ENCODE measurements around the gene EXOC5. TPM values are rescaled to one million over a fixed set of nuclear protein-coding genes. Genes with fewer than 3 reads are reported as not detected.

The EXOC5 gene
- total and polyA plus RNA-seq, 8 donors = 6.5 to 51.8 (median 27.2) TPM

GRCh38 chr14:57314396-57315089 lies 45.8 kb upstream of the EXOC5 start:
- Histone ChIP-seq H3K27ac (no peak overlapping the region), H3K27me3 (peaks cover 0 to 9% (median 0%) of the 10 kb centered on the region in 3 donors), H3K4me1 (no peaks in the 10 kb centered on the region), H3K9me3 (no peaks in the 10 kb centered on the region), H3K4me3 (no peak overlapping the region), H3K36me3 (no peaks in the 10 kb centered on the region)
- no peak for TF ChIP-seq POLR2AphosphoS5 (IDR thresholded peaks at IDR 0.05)
- TF ChIP-seq EP300 (IDR thresholded peaks at IDR 0.05) = no peak
- TF ChIP-seq POLR2A (IDR thresholded peaks at IDR 0.05) = no peak
- no peak for TF ChIP-seq CTCF (IDR thresholded peaks at IDR 0.05)
- DNase-seq = no peak
- 54 to 68% (median 61%) methylated on average over 7 of the region's 7 CpGs for WGBS, 5 donors
- intact Hi-C loops (cut with DNase I; ENCODE audit: low total_unique reads) = no loop called here

- intact Hi-C loops (cut with DNase I; ENCODE audit: low total_unique reads) = no loop called here
- H3K4me1 ChIP-seq = no peaks in the 10 kb centered on the region
- no peaks in the 10 kb centered on the region for H3K36me3 ChIP-seq
- no peak overlapping the region for H3K27ac ChIP-seq
- TF ChIP-seq POLR2A (IDR thresholded peaks at IDR 0.05) = no peak
- TF ChIP-seq POLR2AphosphoS5 (IDR thresholded peaks at IDR 0.05) = no peak
- no peak for TF ChIP-seq EP300 (IDR thresholded peaks at IDR 0.05)
- no peak for TF ChIP-seq CTCF (IDR thresholded peaks at IDR 0.05)
- H3K4me3 ChIP-seq = no peak overlapping the region
- WGBS, 5 donors = 75 to 84% (median 81%) methylated on average over 5 of the region's 5 CpGs
- no peak for DNase-seq
- no peaks in the 10 kb centered on the region for H3K9me3 ChIP-seq
- H3K27me3 ChIP-seq = peaks cover 0 to 5% (median 0%) of the 10 kb centered on the region in 3 donors
Measured at GRCh38 chr14:57302883-57303282, 34.2 kb upstream of the EXOC5 start.

GRCh38 chr14:57299511-57299910 lies 30.8 kb upstream of the EXOC5 start:
- Histone ChIP-seq H3K9me3 (no peaks in the 10 kb centered on the region), H3K36me3 (no peaks in the 10 kb centered on the region), H3K27ac (no peak overlapping the region), H3K27me3 (peaks cover 0 to 4% (median 0%) of the 10 kb centered on the region in 3 donors), H3K4me1 (no peaks in the 10 kb centered on the region), H3K4me3 (no peak overlapping the region)
- WGBS, 5 donors = 73 to 88% (median 83%) methylated on average over 3 of the region's 3 CpGs
- intact Hi-C loops (cut with DNase I; ENCODE audit: low total_unique reads) = no loop called here
- no peak for TF ChIP-seq EP300 (IDR thresholded peaks at IDR 0.05)
- TF ChIP-seq POLR2AphosphoS5 (IDR thresholded peaks at IDR 0.05) = no peak
- TF ChIP-seq CTCF (IDR thresholded peaks at IDR 0.05) = no peak
- TF ChIP-seq POLR2A (IDR thresholded peaks at IDR 0.05) = no peak
- no peak for DNase-seq

- Histone ChIP-seq H3K9me3 (no peaks in the 10 kb centered on the region), H3K27ac (no peak overlapping the region), H3K4me1 (no peaks in the 10 kb centered on the region), H3K4me3 (no peak overlapping the region), H3K27me3 (no peaks in the 10 kb centered on the region), H3K36me3 (no peaks in the 10 kb centered on the region)
- WGBS, 5 donors = 85 to 93% (median 92%) methylated on average over 4 of the region's 4 CpGs
- intact Hi-C loops (cut with DNase I; ENCODE audit: low total_unique reads) = no loop called here
- no peak for DNase-seq
- no peak for TF ChIP-seq POLR2A (IDR thresholded peaks at IDR 0.05)
- TF ChIP-seq POLR2AphosphoS5 (IDR thresholded peaks at IDR 0.05) = no peak
- no peak for TF ChIP-seq CTCF (IDR thresholded peaks at IDR 0.05)
- TF ChIP-seq EP300 (IDR thresholded peaks at IDR 0.05) = no peak
Measured at GRCh38 chr14:57297852-57298251, 29.1 kb upstream of the EXOC5 start.

Measured in stomach (tissue), 9 donors.